Esophagus (tissue), 2 donors: Measurements from ENCODE around the gene MAPK11. TPM values are rescaled to one million over a fixed set of nuclear protein-coding genes. Genes with fewer than 3 reads are reported as not detected.

Source experiments
- H3K27ac ChIP-seq, 2 donors: one replicate each; pipeline ENCODE4 v1.5.1; 2013; ENCODE audit warnings: low read depth in 2 of 2, mild to moderate bottlenecking in 2 of 2, inconsistent platforms in 1 of 2, low read length in 1 of 2, moderate library complexity in 1 of 2
- H3K27me3 ChIP-seq, 2 donors: one replicate each; pipeline ENCODE4 v1.6.1; 2013; ENCODE audit warnings: low read length in 2 of 2, control low read depth in 1 of 2, mild to moderate bottlenecking in 1 of 2; ENCODE audit not compliant: insufficient read depth in 2 of 2, control insufficient read depth in 1 of 2
- H3K36me3 ChIP-seq, 2 donors: one replicate each; pipeline ENCODE4 v1.6.1; 2013; ENCODE audit warnings: low read length in 1 of 2; ENCODE audit not compliant: control insufficient read depth in 2 of 2, insufficient read depth in 2 of 2
- H3K4me1 ChIP-seq, 2 donors: one replicate each; pipeline ENCODE4 v1.6.1; 2013; ENCODE audit warnings: low read length in 1 of 2; ENCODE audit not compliant: control insufficient read depth in 2 of 2, insufficient read depth in 2 of 2
- H3K4me3 ChIP-seq, 2 donors: one replicate each; pipeline ENCODE4 v1.5.1; 2013; ENCODE audit warnings: low read length in 2 of 2, mild to moderate bottlenecking in 2 of 2, low read depth in 1 of 2, moderate library complexity in 1 of 2
- H3K9me3 ChIP-seq, 2 donors: one replicate each; pipeline ENCODE4 v1.6.1; 2013; ENCODE audit warnings: mild to moderate bottlenecking in 2 of 2, low read depth in 1 of 2, low read length in 1 of 2, moderate library complexity in 1 of 2; ENCODE audit not compliant: control insufficient read depth in 2 of 2, insufficient read depth in 1 of 2
- WGBS, 2 donors: extraction: QIAGEN DNeasy Blood & Tissue Kit; methylation state at CpG; one replicate each; pipeline ENCODE4 v1.1.7; 2013; 5-methylcytosine and 5-hydroxymethylcytosine counted together
- polyA plus RNA-seq, 2 donors: library from polyadenylated mRNA; stranded (reverse); fragments of 200-250 nt; gene quantifications; one replicate each; pipeline ENCODE4 v1.2.3, GENCODE V29; 2013
- donor health status: healthy with polysubstance abuse.
- donor health status: Bipolar disorder and iron deficiency.

Gene MAPK11
- polyA plus RNA-seq, 2 donors, result 5.4 to 6.1 TPM

DNA sequence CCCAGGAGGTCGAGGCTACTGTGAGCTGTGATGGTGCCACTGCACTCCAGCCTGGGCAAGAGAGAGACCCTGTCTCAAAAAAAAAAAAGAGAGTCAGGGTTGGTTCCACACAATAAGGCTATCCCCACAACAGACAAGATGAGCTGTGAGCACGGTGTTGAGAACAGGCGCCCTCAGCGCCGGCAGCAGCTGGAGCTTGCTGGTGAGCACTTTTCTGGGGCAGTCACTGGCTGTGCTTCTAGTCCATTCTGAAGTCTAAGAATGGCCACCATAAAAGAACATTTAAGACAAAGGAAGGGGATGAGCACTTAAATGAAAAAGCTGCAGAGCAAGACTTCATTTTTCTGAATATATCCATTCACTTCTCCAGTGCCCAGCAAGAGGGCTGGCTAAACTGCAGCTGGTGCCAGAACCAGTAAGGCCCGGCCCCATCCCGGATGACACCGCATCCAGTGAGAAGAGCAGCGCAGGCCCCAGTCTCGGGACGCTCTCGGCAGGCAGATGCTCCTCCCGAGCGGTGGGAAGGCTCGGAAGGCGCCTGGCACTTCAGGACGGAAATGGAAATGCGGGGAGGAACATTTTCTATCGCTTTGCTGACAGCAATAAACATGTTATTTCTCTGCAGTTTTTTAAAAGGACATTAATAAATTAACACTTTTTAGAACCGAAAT is 37.6 kb downstream of the MAPK11 start:
- Histone ChIP-seq H3K27ac (no peak overlapping the region), H3K9me3 (no peaks in the 10 kb centered on the region), H3K4me3 (no peak overlapping the region), H3K27me3 (no peaks in the 10 kb centered on the region), H3K36me3 (peaks cover 4 to 32% of the 10 kb centered on the region in 2 donors), H3K4me1 (peaks cover 0 to 10% of the 10 kb centered on the region in 2 donors)
- WGBS, 2 donors, result 90 to 92% methylated on average over 20 of the region's 20 CpGs

DNA sequence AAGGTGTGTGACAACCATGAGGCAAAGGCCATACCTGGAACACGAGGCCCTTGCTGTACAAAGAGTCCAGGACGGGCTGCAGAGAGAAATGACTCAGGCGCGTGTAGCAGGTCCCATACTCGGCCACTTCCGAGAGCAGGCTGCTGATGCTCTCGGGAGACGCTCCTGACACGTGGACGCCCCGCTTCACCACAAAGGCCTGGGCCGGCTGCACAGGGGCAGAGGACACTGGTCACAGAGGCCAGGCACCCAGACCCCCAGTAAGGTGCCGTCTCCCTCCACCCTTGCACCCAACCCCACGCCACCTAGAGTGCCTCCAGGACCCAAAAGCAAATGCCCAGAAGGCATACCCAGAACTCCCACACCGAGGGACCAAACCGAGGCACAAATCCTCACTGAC is 40.8 kb downstream of the MAPK11 start:
- WGBS, 2 donors, result 95 to 96% methylated on average over 16 of the region's 16 CpGs
- peaks cover 5 to 47% of the 10 kb centered on the region in 2 donors for H3K36me3 ChIP-seq

DNA sequence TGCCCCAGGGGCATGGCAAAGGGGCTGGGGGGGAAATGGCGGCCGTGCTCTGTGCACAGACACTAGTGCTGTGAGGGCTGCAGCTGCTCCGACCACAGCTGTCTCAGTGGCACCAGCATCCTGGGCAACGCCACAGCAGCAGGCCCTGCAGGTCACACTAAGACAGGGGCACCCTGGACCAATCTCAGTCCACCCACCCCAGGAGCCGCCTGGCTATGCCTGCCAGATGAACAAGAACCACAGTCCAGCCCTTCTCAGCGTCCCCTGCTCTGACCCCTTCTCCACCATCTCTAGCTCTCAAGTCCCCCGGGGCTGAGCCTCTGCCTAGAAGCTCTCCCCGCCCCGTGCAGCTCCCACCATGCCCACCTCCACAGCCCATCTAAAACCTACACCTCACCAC is 41.8 kb downstream of the MAPK11 start:
- Histone ChIP-seq H3K9me3 (no peaks in the 10 kb centered on the region), H3K4me3 (no peak overlapping the region), H3K4me1 (no peaks in the 10 kb centered on the region), H3K36me3 (peaks cover 12 to 53% of the 10 kb centered on the region in 2 donors), H3K27me3 (no peaks in the 10 kb centered on the region), H3K27ac (no peak overlapping the region)
- 96 to 97% methylated on average over 9 of the region's 9 CpGs for WGBS, 2 donors

More for the DNA sequence above, 40.8 kb downstream of the MAPK11 start:
- Histone ChIP-seq H3K4me1 (peaks cover 0 to 4% of the 10 kb centered on the region in 2 donors), H3K27ac (no peak overlapping the region), H3K4me3 (no peak overlapping the region), H3K9me3 (no peaks in the 10 kb centered on the region), H3K27me3 (no peaks in the 10 kb centered on the region)

DNA sequence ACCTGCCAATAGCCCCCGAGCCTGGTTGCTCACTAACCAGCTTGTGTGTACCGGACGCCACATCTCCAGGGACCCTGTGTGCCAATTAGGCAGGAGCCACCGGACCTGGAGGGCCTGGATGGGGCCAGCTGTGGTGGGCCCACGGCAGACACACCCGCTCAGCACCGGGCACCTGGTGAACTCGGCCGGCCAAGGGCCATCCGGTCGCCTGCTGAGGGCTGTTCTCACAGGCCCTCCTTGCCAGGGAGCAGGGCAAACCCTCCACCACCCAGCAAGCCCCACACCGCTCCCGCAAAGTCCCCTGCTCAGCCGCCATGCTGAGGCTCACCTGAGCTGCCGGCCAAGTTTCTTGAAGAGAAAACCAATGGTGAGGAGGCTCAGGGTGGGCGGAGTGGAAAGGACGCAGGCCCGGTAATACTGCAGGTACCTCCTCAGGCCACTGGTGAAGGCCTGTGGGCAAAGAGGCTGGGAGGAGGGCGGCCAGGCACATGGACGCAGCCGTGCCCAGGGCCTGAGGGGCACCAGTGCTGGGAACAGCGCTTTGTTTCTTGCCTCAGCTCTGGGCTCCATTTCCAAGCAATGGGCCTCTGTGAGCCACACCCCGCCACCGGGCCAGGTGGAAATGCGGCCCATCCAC is 42.5 kb downstream of the MAPK11 start:
- no peak overlapping the region for H3K4me3 ChIP-seq
- no peaks in the 10 kb centered on the region for H3K4me1 ChIP-seq
- WGBS, 2 donors, result 92 to 96% methylated on average over 24 to 25 of the region's 25 CpGs
- H3K9me3 ChIP-seq, result no peaks in the 10 kb centered on the region
- H3K27me3 ChIP-seq, result no peaks in the 10 kb centered on the region
- H3K27ac ChIP-seq, result no peak overlapping the region
- peaks cover 12 to 53% of the 10 kb centered on the region in 2 donors for H3K36me3 ChIP-seq

DNA sequence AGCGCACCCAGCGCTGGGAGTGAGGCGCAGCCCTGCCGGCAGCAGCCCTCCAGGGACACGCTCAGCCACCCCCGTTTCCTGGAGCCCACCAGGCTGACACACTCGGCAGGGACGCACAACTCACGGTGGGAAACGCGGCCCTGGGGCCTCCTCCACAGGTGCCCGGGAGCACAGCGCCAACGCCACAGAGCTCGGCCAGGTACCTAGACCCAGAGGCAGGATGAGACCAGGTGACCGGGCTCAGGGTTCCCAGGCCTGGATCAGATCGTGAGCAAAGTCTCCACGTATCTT is 43.4 kb downstream of the MAPK11 start:
- H3K27ac ChIP-seq, result no peak overlapping the region
- H3K36me3 ChIP-seq, result peaks cover 12 to 61% of the 10 kb centered on the region in 2 donors
- H3K4me1 ChIP-seq, result no peaks in the 10 kb centered on the region
- H3K27me3 ChIP-seq, result no peaks in the 10 kb centered on the region
- 92 to 93% methylated on average over 15 to 18 of the region's 18 CpGs for WGBS, 2 donors
- H3K9me3 ChIP-seq, result no peaks in the 10 kb centered on the region
- no peak overlapping the region for H3K4me3 ChIP-seq

DNA sequence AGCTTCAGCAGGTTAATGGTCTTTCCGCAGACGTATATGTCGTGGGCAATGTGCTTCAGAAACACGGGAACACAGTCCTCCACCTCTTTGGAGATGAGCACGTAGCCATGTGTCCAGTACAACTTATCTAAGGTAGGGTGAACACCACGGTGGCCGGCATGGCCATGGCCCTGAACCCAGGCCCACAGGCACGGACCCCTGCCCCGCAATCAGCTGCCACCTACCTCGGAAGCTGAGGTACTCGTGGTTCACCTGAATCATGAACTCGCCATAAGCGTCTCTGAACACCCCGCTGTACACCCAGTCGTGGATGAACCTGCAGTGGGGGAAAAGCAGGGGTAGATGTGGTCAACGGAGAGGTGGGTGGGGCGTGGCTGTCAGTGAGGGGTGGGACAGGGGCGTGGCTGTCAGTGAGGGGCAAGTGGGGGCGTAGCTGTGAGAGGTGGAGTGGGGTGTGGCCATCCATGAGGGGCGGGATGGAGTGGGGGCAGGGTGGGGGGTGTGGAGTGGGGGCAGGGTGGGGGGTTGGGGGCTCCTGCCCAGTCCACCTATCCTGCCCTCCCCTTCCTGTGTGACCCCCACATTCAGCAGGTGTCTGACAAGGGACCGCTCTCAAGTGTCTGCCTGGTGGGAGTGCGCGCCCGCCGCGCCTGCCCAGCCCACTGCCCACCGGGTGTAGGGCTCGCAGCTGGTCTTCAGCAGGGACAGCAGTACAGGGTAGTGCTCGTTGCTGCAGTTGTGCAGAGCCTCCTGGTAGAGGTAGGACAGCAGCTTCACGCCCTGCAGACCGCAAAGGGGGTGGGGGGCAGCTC is 43.9 kb downstream of the MAPK11 start:
- Histone ChIP-seq H3K9me3 (no peaks in the 10 kb centered on the region), H3K4me1 (no peaks in the 10 kb centered on the region), H3K27me3 (no peaks in the 10 kb centered on the region), H3K4me3 (no peak overlapping the region), H3K27ac (no peak overlapping the region), H3K36me3 (peaks cover 14 to 66% of the 10 kb centered on the region in 2 donors)
- WGBS, 2 donors, result 94% methylated on average over 24 to 31 of the region's 31 CpGs

DNA sequence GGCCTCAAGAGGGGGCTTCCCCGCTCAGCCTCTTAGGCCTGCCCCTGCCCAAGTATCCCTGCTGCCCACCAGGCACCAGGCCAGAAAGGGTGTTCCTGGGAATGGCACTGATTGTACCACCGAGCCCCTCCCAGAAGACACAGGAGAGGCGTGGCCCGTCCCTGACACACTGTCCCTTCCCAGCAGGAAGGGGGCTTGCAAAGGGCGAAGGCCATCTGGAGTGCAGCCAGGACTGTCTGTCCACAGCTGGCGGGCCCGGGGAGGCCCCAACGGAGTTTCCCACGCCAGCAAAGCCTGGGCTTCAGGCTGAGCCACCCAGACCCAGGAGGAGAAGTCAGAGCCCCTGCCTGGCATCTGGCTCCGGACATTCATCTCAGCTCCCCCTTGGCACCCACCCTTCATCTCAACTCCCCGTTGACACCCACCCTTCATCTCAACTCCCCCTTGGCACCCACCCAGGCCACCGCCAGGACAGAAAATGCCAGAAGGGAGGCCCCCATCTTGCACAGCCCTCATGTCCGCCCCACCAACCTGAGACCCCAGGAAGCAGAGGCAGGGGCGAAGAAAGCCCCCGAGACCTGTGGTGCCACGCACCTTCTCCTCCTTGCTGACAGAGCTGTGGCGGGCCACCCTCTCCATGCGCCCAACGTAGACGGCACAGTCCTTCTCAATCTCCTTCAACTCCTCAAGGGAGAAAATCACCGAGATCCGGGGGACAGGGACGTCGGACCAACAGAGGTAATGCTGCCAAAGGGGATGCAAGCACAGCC is 44.8 kb downstream of the MAPK11 start:
- Histone ChIP-seq H3K27ac (no peak overlapping the region), H3K4me1 (no peaks in the 10 kb centered on the region), H3K4me3 (no peak overlapping the region), H3K36me3 (peaks cover 17 to 75% of the 10 kb centered on the region in 2 donors), H3K9me3 (no peaks in the 10 kb centered on the region), H3K27me3 (no peaks in the 10 kb centered on the region)
- 80 to 87% methylated on average over 24 of the region's 24 CpGs for WGBS, 2 donors

DNA sequence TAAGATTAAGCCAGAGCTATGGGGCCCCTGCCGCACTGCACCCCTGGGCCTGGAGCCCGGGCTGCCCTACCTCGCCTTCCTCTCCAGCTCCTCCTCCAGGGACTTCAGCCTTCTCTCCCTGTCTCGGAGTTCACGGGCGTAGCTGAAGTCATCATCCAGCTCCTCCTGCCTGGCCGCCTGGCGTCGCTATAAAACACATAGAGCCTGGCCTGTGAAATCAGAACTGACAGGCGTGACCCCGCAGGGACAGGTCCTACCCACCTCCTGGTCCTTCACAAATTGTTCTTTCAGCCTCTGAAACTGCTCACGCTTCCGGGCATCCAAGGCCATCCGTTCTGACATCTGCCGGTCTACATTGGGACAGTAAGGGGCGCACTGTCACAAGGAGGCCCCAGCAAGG is 46.1 kb downstream of the MAPK11 start:
- Histone ChIP-seq H3K36me3 (peaks cover 17 to 84% of the 10 kb centered on the region in 2 donors), H3K27me3 (no peaks in the 10 kb centered on the region), H3K4me3 (no peak overlapping the region), H3K27ac (no peak overlapping the region), H3K9me3 (no peaks in the 10 kb centered on the region), H3K4me1 (peaks cover 4 to 5% of the 10 kb centered on the region in 2 donors)
- WGBS, 2 donors, result 94 to 96% methylated on average over 16 of the region's 16 CpGs

DNA sequence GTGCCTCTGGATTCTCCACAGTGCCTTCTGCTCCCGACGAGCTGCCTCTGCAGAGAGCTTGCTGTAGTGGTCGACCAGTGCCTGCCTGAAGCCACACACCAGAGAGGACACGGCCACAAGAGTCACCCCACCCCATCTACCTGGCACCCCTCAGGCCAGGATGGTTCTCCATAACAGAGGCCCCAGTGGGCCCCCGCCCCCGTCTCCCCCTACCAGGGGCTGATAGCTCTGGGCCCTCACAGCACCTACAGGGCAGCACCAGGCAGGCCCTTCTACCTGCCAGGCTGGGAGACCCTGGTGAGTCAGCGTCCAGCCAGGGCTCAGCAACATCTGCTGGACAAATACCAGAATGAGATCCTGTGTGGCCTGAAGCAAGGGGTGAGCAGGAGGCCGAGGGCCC is 47.7 kb downstream of the MAPK11 start:
- Histone ChIP-seq H3K4me3 (no peak overlapping the region), H3K27ac (no peak overlapping the region), H3K36me3 (peaks cover 14 to 88% of the 10 kb centered on the region in 2 donors), H3K9me3 (no peaks in the 10 kb centered on the region), H3K4me1 (peaks cover 4 to 5% of the 10 kb centered on the region in 2 donors), H3K27me3 (no peaks in the 10 kb centered on the region)
- 89 to 90% methylated on average over 8 of the region's 8 CpGs for WGBS, 2 donors
